ENCODE results near the gene CNN1. TPM values are rescaled to one million over a fixed set of nuclear protein-coding genes. Genes with fewer than 3 reads are reported as not detected.
A peak's percentile ranks its signal among the peaks of the same experiment; 100 is the strongest.

CNN1 gene
- total and polyA plus RNA-seq, 2 of the 13 experiments (the other 11 are each of a cell fraction or from before 2014, with no cell fraction given): 0.70 to 1.1 TPM

- TF ChIP-seq ZNF660 (CRISPR knock-in tag; IDR thresholded peaks at IDR 0.05; ENCODE audit: borderline replicate concordance, low read depth): no peak
- peak; percentile 11; the same call in 1 of the 2 replicates for TF ChIP-seq ZNF362 (CRISPR knock-in tag; IDR thresholded peaks at IDR 0.05; ENCODE audit: borderline replicate concordance)
- TF ChIP-seq ZNF547 (CRISPR knock-in tag; IDR thresholded peaks at IDR 0.05): peak; percentile 78; the same call in 1 of the 2 replicates
- peak; percentile 44 for TF ChIP-seq HNRNPLL (IDR thresholded peaks at IDR 0.05; ENCODE audit: low read depth, low read length, poor library complexity, severe bottlenecking)
- TF ChIP-seq SNAPC5 (CRISPR knock-in tag; IDR thresholded peaks at IDR 0.05; ENCODE audit: borderline replicate concordance): no peak; the same call in 1 of the 2 replicates
- 0 out of 2 replicates have a peak, but pooled peaks have one; percentile 2 for TF ChIP-seq STAT6 (CRISPR knock-in tag; IDR thresholded peaks at IDR 0.05; ENCODE audit: borderline replicate concordance)
- peak; percentile 70 for TF ChIP-seq ZNF281 (CRISPR knock-in tag; IDR thresholded peaks at IDR 0.05; ENCODE audit: borderline replicate concordance)
- TF ChIP-seq CEBPZ (IDR thresholded peaks at IDR 0.05; ENCODE audit: low read length): no peak
- TF ChIP-seq SRY (CRISPR knock-in tag; IDR thresholded peaks at IDR 0.05): peak; percentile 80; the same call in 1 of the 2 replicates
- TF ChIP-seq ZNF772 (CRISPR knock-in tag; IDR thresholded peaks at IDR 0.05): peak; percentile 84
- TF ChIP-seq EZH2 (conservative IDR thresholded peaks at IDR 0.05; ENCODE audit: low read depth, low read length): no peak
- peak; percentile 49 for TF ChIP-seq ZNF441 (CRISPR knock-in tag; IDR thresholded peaks at IDR 0.05; ENCODE audit: borderline replicate concordance)
- TF ChIP-seq ERF (CRISPR knock-in tag; IDR thresholded peaks at IDR 0.05): peak; percentile 64
- TF ChIP-seq ZNF710 (CRISPR knock-in tag; IDR thresholded peaks at IDR 0.05; ENCODE audit: borderline replicate concordance): no peak
- peak; percentile 50; the same call in 1 of the 2 replicates for TF ChIP-seq SMAD3 (CRISPR knock-in tag; IDR thresholded peaks at IDR 0.05)
Observed at GRCh38 chr19:11528551-11529341, 9.9 kb upstream of the CNN1 start, which contains the start of gene ECSIT (continued).

All from HepG2 (cell line).